MCF 10A (cell line): ENCODE data around the gene BEX1. TPM values are rescaled to one million over a fixed set of nuclear protein-coding genes. Genes with fewer than 3 reads are reported as not detected.
"Not testable (repeated sequence)": the region's sequence is repeated elsewhere in the genome, so short reads cannot be mapped to it uniquely, and the experiment has no call there.

Source experiments
- BruUV-seq: library from RNA; stranded (reverse); fragments of 400-500 nt; replicated peaks from 2 replicates; lab custom pipeline; 2021; lab: Mats Ljungman, UMichigan
- CTCF ChIA-PET: fragments of 300-600 bp; sonication (Branson Sonifier 250); formaldehyde crosslinking; extraction: SDS; loops from one replicate; lab custom pipeline; 2021; ENCODE audit warnings: antibody characterized with exemption, inconsistent platforms; lab: Yijun Ruan, JAX
- POLR2A ChIA-PET: fragments of 300-600, 350-650 bp; sonication (Branson Sonifier 250); formaldehyde crosslinking; extraction: SDS; loops from one replicate; lab custom pipeline; 2020; ENCODE audit warnings: antibody characterized with exemption, inconsistent platforms; lab: Yijun Ruan, JAX
- DNase-seq: peaks from one replicate; pipeline ENCODE4 v3.0.0-alpha.2; 2018; ENCODE audit not compliant: unreplicated experiment
- H3K27ac Mint-ChIP-seq: one replicate; pipeline ENCODE4 v1.8.0; 2022; ENCODE audit warnings: mild to moderate bottlenecking, low read depth, mixed read lengths; ENCODE audit not compliant: unreplicated experiment
- H3K27me3 Mint-ChIP-seq: one replicate; pipeline ENCODE4 v1.8.0; 2022; ENCODE audit warnings: mixed read lengths; ENCODE audit not compliant: insufficient read depth, unreplicated experiment
- H3K36me3 Mint-ChIP-seq: one replicate; pipeline ENCODE4 v1.8.0; 2022; ENCODE audit warnings: mild to moderate bottlenecking, moderate library complexity, mixed read lengths; ENCODE audit not compliant: insufficient read depth, unreplicated experiment
- H3K4me1 Mint-ChIP-seq: one replicate; pipeline ENCODE4 v1.8.0; 2022; ENCODE audit warnings: mixed read lengths; ENCODE audit not compliant: insufficient read depth, unreplicated experiment
- H3K4me3 Mint-ChIP-seq: one replicate; pipeline ENCODE4 v1.8.0; 2022; ENCODE audit warnings: mild to moderate bottlenecking, moderate library complexity, mixed read lengths; ENCODE audit not compliant: unreplicated experiment
- H3K9me3 Mint-ChIP-seq: one replicate; pipeline ENCODE4 v1.8.0; 2022; ENCODE audit warnings: mixed read lengths; ENCODE audit not compliant: unreplicated experiment
- CTCF ChIP-seq: fragments of 200-600 bp; IDR thresholded peaks from one replicate; pipeline ENCODE4 v1.8.0; 2022; ENCODE audit warnings: antibody characterized with exemption, mild to moderate bottlenecking; ENCODE audit not compliant: unreplicated experiment
- intact Hi-C: fragments of 100-400 bp; cut with micrococcal nuclease; formaldehyde crosslinking; loops from 2 replicates; pipeline ENCODE4 v1.14.1; 2022
- total RNA-seq: library from RNA; stranded (reverse); gene quantifications from 2 replicates; pipeline ENCODE4 v1.2.3, GENCODE V29; 2022

The BEX1 gene
- total RNA-seq, 1 experiment from 2014 or later: not detected

GRCh38 chrX:103051260-103051789 lies 12.6 kb downstream of the BEX1 start:
- peaks cover 6% of the 10 kb centered on the region for H3K36me3 Mint-ChIP-seq
- peaks cover 38% of the 10 kb centered on the region for H3K27me3 Mint-ChIP-seq
- no TSS peak for BruUV-seq
- no peak overlapping the region for H3K4me3 Mint-ChIP-seq
- no peak for TF ChIP-seq CTCF
- no peak for DNase-seq
- ChIA-PET CTCF (interaction anchor here (0.7 kb wide), 1 partner anchor 85 kb away, joined by 4 read pairs; no protein-coding TSS in a partner anchor), POLR2A (no interaction called here)
- H3K9me3 Mint-ChIP-seq: peaks cover 7% of the 10 kb centered on the region
- no peak overlapping the region for H3K27ac Mint-ChIP-seq
- intact Hi-C loops: no loop called here
- H3K4me1 Mint-ChIP-seq: no peaks in the 10 kb centered on the region

GRCh38 chrX:103033371-103033770 lies 30.6 kb downstream of the BEX1 start:
- DNase-seq, intact Hi-C loops, H3K9me3 Mint-ChIP-seq, H3K4me3 Mint-ChIP-seq, CTCF ChIA-PET, POLR2A ChIA-PET, H3K36me3 Mint-ChIP-seq, BruUV-seq, H3K4me1 Mint-ChIP-seq, H3K27ac Mint-ChIP-seq: not testable (repeated sequence)
- H3K27me3 Mint-ChIP-seq: peaks cover 11% of the 10 kb centered on the region

- TF ChIP-seq CTCF: peak; percentile 12
- Mint-ChIP-seq H3K27ac (no peak overlapping the region), H3K36me3 (no peaks in the 10 kb centered on the region), H3K4me3 (no peak overlapping the region), H3K4me1 (no peaks in the 10 kb centered on the region), H3K9me3 (no peaks in the 10 kb centered on the region), H3K27me3 (peaks cover 54% of the 10 kb centered on the region)
- ChIA-PET POLR2A (no interaction called here), CTCF (no interaction called here)
- no peak for DNase-seq
- BruUV-seq: no TSS peak
- intact Hi-C loops: no loop called here
Measured at GRCh38 chrX:103017542-103017941, 46.4 kb downstream of the BEX1 start.

GRCh38 chrX:103012945-103013344 lies 51.0 kb downstream of the BEX1 start:
- Mint-ChIP-seq H3K27me3 (peaks cover 39% of the 10 kb centered on the region), H3K4me3 (no peak overlapping the region), H3K4me1 (no peaks in the 10 kb centered on the region), H3K36me3 (no peaks in the 10 kb centered on the region), H3K27ac (no peak overlapping the region), H3K9me3 (no peaks in the 10 kb centered on the region)
- no TSS peak for BruUV-seq
- ChIA-PET POLR2A (interaction anchor here (0.9 kb wide), 1 partner anchor 36 kb away, joined by 3 read pairs; no protein-coding TSS in a partner anchor), CTCF (interaction anchor here (0.6 kb wide), 1 partner anchor 1260 kb away, joined by 3 read pairs; no protein-coding TSS in a partner anchor)
- peak; percentile 3 for DNase-seq
- intact Hi-C loops: no loop called here
- no peak for TF ChIP-seq CTCF

Other genes with a start within 250 kb of the BEX1 start
- 0.70 and 1.8 TPM in 2 replicates for gene RAB40AL, start 126.9 kb downstream of the BEX1 start, total RNA-seq
- gene NXF3, start 29.0 kb upstream of the BEX1 start, total RNA-seq: not detected in 2 replicates
- gene BEX4, start 150.9 kb upstream of the BEX1 start, total RNA-seq: not detected in 2 replicates
- gene TCEAL8, start 191.0 kb upstream of the BEX1 start, total RNA-seq: 20.2 and 22.1 TPM in 2 replicates
- gene TCEAL5, start 212.6 kb upstream of the BEX1 start, total RNA-seq: not detected in 2 replicates
- gene BEX2, start 246.8 kb upstream of the BEX1 start, total RNA-seq: not detected in 2 replicates